GM12875 (cell line): ENCODE results near the gene FSTL5.

Source experiments
- H3K4me3 ChIP-seq: one replicate; pipeline ENCODE4 v1.5.1; 2011; ENCODE audit warnings: low read depth, low read length, control low read depth
- TF ChIP-seq, protein P1 (sequence below): IDR thresholded peaks from 2 replicates; pipeline ENCODE4 v1.5.1; 2011; ENCODE audit warnings: low read depth, mild to moderate bottlenecking, control low read depth, inconsistent platforms, low read length, moderate library complexity, borderline replicate concordance; ENCODE audit not compliant: insufficient read depth

Gene FSTL5

GRCh38 chr4:161948026-161948770, 215.6 kb downstream of the FSTL5 start:
- TF ChIP-seq, protein P1, sequence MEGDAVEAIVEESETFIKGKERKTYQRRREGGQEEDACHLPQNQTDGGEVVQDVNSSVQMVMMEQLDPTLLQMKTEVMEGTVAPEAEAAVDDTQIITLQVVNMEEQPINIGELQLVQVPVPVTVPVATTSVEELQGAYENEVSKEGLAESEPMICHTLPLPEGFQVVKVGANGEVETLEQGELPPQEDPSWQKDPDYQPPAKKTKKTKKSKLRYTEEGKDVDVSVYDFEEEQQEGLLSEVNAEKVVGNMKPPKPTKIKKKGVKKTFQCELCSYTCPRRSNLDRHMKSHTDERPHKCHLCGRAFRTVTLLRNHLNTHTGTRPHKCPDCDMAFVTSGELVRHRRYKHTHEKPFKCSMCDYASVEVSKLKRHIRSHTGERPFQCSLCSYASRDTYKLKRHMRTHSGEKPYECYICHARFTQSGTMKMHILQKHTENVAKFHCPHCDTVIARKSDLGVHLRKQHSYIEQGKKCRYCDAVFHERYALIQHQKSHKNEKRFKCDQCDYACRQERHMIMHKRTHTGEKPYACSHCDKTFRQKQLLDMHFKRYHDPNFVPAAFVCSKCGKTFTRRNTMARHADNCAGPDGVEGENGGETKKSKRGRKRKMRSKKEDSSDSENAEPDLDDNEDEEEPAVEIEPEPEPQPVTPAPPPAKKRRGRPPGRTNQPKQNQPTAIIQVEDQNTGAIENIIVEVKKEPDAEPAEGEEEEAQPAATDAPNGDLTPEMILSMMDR, result no peak

DNA sequence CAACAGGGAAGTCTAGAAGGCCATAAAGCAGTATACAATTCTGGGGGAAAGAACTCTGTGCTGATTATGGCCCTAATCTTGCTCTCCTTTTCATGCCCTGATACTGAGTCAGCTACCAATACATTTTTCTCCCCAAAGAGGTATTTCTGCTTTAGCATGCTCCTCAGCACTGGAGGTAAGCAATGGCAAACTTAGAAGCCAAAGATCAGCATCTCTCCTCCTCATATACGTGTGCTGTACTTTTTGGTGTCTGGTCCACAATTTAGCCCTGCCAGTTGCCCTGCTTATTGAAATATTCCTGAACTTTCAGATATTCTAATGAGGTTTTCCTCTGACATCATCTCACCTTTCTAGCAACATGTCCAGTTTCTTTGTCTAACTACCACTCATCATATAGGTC, 226.2 kb downstream of the FSTL5 start:
- TF ChIP-seq, protein P1, result no peak
- H3K4me3 ChIP-seq, result no peak overlapping the region

More at GRCh38 chr4:161948026-161948770, 215.6 kb downstream of the FSTL5 start:
- no peak overlapping the region for H3K4me3 ChIP-seq

- TF ChIP-seq, protein P1, result no peak
These were observed 226.9 kb downstream of the FSTL5 start for GRCh38 chr4:161936625-161937550.

DNA sequence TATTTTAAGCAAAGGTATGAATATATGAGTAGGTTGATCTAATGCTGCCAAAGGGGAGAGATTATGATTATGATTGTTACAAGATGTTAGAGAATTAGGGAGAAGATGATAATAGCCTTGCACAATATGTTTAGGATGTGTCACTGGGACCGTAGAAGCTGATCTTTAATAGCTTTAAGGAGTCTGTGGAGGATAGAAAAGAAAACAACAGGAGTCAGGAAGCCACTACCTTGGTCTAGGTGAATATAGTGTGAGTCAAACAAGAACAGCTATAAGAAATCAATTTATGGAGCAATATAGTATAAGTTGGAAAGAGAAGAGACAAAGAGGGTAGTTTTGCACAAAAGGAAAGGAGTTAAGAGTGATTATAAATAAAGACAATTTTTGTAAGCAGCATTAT, 232.7 kb downstream of the FSTL5 start:
- TF ChIP-seq, protein P1, result no peak

More at GRCh38 chr4:161936625-161937550, 226.9 kb downstream of the FSTL5 start:
- H3K4me3 ChIP-seq, result no peak overlapping the region

GRCh38 chr4:161929956-161930355, 233.8 kb downstream of the FSTL5 start:
- no peak overlapping the region for H3K4me3 ChIP-seq
- TF ChIP-seq, protein P1, result no peak

More for the DNA sequence above, 232.7 kb downstream of the FSTL5 start:
- H3K4me3 ChIP-seq, result no peak overlapping the region

DNA sequence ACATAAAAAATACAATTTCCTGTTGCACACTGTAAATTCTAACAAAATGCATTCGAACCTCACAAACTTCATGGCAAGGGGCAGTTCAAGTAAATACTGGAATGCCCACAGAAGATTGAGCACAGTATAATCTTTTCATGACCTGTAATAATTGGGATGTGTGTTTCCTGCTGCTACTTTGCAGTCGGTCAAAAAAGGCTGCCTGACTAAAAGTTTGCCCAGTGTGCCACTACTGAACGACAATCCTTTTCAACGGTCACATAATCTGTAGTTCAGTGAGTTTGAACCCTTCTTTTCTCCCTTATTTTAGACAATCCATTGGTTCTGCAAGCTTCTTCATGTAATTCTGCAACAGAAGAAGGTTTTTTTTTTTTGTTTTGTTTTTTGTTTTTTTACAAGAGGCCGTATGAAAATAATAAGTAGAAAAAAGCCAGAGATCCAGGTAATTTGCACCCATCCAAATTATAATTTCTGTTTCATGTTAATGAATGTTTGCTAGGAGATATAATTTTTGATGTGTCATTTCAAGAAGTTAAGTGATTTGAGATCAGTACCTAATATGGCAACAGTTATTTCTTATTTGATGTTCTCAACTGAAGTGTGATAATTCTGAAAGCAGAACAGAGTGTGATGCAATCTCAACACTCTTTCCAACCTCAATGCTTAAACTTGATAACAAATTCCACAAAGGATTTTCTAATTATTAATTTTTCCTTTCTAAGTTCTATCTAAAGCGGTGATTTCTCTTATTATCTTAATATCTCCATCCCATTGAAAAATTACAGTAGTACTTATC, 237.6 kb downstream of the FSTL5 start:
- no peak overlapping the region for H3K4me3 ChIP-seq
- TF ChIP-seq, protein P1, result no peak
